Astrocyte (in vitro differentiated cells and primary cell): ENCODE results near the gene FIZ1.

ENCODE experiments used
- CTCF ChIP-seq: IDR thresholded peaks from 2 replicates; pipeline ENCODE4 v1.5.1; 2011; ENCODE audit warnings: low read depth, mild to moderate bottlenecking, inconsistent platforms, low read length, moderate library complexity; ENCODE audit not compliant: insufficient read depth
- EZH2 ChIP-seq: IDR thresholded peaks from 2 replicates; pipeline ENCODE4 v1.6.1; 2012; ENCODE audit warnings: mild to moderate bottlenecking, low read length, inconsistent platforms; ENCODE audit not compliant: insufficient read depth

GRCh38 chr19:55615543-55616394 is 16.5 kb upstream of the FIZ1 start:
- TF ChIP-seq CTCF (no peak), EZH2 (no peak)
